COR-L47 (cell line): ENCODE data around the gene FSCN2.
A peak's percentile ranks its signal among the peaks of the same experiment; 100 is the strongest.

Experiments used
- DNase-seq: peaks from one replicate; lab custom pipeline; 2025; lab: John Stamatoyannopoulos, UW

Gene FSCN2

DNA sequence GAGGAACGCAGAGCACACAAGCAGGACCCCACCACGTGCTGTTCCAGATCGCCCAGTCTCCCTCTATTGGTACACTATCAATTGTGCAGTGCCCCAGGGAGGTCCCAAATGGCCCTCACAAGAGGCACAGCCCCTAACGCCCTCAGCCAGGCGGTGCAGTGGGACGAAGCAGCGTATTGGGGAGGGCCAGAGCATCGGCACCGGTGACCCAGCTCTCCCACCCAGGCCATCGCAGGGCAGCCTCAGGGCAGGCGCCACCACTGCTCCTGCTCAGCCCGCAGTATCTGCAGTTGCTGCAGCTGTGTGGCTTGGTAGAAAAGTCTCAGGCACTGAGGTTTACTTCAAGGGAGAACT, 29.9 kb downstream of the FSCN2 start:
- DNase-seq: no peak

GRCh38 chr17:81558941-81559806, 31.0 kb downstream of the FSCN2 start:
- DNase-seq: peak; percentile 17

GRCh38 chr17:81561494-81561885, 33.3 kb downstream of the FSCN2 start:
- DNase-seq: no peak

DNA sequence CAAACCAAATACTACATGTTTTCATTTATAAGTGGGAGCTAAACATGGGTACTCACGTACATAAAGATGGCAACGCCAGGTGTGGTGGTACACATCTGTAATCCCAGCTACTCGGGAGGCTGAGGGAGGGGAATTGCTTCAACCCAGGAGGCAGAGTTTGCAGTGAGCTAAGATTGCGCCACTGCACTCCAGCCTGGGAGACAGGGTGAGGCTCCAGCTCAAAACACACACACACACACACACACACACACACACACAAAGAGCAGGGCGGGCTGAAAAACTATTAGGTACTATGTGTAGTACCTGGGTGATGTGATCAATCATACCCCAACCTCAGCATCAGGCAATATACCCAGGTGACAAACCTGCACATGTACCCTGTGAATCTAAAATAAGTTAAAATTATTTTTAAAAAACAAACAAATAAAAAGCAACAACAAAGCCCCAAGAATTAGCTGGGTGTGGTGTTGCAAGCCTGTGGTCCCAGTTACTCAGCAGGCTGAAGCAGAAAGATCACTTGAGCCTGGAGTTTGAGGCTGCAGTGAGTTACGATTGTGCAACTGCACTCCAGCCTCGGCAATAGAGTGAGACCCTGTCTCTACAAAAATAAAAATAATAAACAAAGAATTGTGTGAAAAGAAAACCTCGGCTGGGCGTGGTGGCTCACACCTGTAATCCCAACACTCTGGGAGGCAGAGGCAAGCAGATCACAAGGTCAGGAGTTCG, 35.8 kb downstream of the FSCN2 start:
- no peak for DNase-seq

DNA sequence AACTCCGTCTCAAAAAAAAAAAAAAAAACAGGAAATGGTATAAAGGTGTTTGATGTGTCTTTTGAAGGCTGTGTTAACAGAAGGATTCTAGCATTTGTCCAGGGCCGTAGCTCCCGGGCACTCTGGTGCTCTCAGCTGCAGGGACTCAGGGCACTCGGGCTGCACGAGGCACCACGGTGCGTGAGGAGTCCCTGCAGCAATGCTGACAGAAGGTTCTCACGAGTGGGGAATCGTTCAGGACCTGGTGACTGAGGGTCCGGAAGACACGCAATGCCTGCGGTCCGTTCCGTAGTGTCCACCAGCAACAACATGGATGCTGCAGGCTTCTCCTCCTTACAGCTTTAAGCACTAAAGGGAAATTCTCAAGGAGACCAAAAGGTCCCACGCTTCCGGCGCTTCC, 36.6 kb downstream of the FSCN2 start:
- no peak for DNase-seq

GRCh38 chr17:81565231-81565630, 37.1 kb downstream of the FSCN2 start:
- DNase-seq: no peak

DNA sequence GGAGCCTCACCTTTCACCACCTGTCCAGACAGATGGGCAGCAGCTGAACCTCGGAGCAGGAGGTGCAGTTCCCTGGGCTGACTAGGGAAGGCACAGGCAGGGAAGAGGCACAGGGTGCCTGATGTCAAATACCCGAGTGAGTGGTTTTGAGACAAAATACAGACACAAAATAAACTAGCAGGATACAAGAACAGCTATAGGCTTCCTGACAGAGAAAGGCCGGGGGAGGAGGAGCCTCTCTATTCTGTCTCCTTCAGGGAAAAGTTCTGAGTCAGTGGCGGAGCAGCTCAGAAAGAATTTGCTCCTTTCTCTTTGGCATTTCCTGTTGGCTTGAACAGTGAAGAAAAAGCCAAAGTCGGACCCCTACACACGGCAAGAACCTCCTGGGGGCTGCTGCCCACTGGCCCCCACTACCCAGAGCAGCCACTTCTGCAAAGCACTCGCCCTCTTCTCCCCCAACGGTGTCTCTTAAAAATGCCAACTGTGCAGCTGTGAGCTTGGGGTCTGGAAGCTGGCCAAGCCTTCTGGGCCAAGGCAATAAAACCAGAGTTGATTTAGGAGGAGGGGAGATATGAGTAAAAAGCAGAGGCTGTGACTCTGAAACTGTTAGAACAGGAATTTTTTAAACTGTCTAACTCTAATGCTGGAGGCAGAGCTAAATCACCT, 38.4 kb downstream of the FSCN2 start:
- DNase-seq: peak; percentile 94

DNA sequence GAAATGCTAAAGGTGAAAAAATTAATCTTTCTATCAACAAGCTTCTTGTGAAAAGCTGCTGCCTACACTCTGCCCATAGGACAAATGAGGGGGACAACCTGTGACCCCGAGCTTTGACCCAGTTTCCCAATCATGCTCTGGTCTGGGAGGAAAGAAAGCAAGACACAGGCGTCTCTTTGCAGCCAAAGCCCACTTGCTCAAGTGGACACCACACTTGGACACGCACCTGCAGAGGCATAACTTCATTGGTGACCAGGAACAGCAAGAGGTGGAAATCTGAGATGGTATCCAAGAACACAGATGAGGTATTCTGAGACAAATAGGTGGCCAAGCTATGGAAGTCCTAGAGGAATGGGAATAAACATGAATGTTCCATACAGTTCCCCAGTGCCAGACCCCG, 39.0 kb downstream of the FSCN2 start:
- no peak for DNase-seq

DNA sequence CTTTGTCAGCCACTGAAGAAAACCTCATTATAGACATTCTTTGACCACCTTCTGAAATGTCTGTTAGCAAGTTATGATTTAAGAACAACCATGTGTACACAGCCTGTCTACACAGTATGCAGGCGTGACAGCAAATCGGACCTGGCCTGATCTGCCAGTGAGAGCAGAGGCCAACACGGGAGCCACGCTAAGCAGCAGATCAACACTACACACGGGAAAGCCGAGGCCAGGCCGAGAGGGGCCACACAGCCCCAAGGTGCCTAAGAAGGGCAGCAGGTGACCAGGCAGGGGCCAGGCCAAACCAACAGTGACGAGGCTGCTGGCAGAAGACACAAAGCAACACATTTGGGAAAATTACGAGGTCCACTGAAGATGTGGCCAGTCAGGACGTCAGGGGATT, 40.2 kb downstream of the FSCN2 start:
- no peak for DNase-seq

- DNase-seq: no peak
These were observed 41.9 kb downstream of the FSCN2 start for GRCh38 chr17:81569986-81570514.

- DNase-seq: no peak
These were observed 42.8 kb downstream of the FSCN2 start for GRCh38 chr17:81570964-81571363.

DNA sequence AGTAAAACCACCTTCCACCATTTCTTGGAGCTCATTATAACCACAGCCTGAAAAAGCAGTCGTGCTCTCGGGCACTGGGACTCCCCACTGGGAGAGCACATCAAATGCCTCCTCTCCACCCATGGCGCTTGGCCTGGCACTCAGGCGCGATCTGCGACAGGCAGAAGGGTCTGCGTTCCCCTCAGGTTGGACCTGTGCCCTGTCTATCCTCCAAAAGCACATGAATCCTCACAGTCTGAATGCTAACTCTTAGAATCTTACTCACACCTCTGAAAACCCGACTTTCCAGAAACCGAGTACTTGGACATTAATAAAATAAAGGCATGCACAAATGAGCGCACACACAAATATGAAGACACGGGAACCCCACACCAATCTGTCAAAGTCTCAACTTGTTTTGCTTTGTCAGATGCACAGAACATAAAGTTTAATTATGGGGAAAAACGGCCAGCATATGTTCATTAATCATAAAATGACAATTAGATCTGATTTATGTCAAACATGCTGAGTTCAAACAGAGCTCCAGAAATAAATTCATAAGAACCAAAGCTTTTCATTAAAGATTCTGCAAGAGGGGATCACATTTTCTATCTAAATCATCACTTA, 44.5 kb downstream of the FSCN2 start:
- no peak for DNase-seq

DNA sequence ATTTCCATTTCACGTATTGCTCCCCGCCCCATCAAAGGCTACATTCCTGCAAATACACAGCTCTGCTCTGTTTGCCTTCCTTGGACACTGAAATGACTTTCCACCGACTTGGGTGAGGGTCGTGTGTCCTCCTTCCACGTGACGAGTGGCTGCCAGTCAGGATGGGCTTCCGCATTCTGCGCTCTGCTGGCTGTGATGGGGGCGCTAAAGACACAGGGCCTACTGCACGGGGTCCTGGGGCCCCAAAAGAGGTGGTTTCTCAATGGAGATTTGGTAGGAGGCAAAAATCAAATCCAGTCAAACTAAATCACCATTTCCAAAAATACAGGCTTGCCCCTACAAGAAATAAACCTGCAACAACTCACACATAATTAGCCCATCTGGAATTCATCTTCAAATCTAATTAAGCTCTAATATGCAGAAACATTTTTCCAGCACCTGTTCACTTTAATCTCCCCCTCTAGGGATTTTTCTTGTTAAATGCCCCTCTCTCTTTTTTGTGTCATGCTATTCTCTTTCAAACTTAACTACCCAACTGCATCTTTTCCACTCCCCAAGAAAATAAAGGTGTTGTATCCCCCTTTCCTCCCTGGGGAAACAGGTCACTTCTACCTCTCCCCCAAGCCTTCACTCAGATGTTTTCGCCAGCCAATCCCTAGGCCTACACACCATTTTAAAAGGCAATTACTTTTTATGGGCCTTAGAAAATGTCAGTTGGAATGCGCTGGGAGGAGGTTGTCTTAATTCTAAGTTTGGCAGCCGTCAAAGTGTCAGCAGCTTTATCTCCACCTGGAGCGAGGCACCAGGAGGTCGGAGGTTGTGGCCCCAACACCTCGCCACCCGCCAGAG, 45.8 kb downstream of the FSCN2 start:
- DNase-seq: no peak

- DNase-seq: no peak
These were observed 46.4 kb downstream of the FSCN2 start for GRCh38 chr17:81574643-81574956.

- DNase-seq: no peak
These were observed 47.7 kb downstream of the FSCN2 start for GRCh38 chr17:81575836-81576235.

DNA sequence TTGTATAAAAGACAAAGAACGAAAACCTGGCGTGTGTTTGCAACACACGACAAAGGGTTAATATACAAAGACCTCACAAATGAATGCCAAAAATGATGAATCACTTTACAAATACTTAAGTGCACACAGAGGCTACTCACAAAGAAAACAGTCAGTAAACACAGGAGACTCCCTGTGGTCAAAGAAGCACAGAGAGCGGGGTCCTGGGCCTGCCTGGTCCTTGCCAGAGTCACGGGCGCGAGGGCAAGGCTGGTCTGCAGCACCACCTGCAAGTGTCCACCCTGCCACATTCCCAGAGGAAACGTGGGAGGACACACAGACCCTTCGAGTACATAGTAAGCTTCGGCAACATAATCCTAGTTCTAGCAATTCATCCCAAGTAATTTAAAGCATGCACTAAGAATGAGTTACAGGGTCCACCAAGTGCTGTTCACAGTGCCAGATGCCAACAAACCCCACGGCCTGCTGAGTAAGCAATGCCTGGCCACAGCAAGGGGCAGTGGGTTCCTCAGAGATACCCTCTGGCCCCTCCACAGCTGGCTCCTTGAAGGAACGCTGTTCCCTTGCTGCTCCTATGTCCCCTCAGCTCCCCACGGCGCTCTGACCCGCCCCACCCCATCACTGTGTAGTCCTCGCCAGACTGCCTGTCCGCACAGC, 48.6 kb downstream of the FSCN2 start:
- DNase-seq: peak; percentile 48

DNA sequence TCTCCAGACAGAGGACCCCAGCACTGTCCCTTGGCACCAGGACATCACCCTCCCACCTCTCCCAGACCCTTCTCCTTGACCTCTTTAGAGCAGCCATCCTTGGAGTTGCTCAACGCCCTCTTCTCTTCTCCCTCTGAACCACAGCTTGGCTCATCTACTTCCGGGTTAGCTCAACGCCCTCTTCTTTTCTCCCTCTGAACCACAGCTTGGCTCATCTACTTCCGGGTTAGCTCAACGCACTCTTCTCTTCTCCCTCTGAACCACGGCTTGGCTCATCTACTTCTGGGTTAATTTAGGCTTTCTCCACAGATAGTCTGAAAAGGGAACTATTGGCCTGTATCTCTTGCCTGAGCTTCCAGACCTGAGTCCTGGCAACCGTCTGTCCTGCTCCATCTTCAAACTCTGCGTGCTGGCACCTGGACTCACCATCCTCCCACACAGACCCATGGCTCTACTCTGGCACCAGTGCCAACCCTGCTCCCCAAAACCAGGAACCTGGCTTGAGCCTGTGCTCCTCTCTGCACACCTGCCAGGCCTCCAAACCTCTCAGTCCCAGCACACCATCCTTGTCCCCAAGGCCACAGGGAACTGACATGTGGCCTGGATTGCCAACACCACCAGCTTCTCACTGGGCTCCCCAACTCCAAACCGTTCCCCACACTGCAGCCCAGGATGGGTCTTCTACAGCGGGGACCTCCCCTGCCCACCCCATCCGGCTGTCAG, 49.3 kb downstream of the FSCN2 start:
- no peak for DNase-seq

GRCh38 chr17:81578038-81578441, 49.9 kb downstream of the FSCN2 start:
- no peak for DNase-seq

GRCh38 chr17:81578561-81579225, 50.5 kb downstream of the FSCN2 start:
- DNase-seq: no peak

GRCh38 chr17:81579298-81579697, 51.1 kb downstream of the FSCN2 start:
- no peak for DNase-seq
